HS-27A (cell line): Measurements from ENCODE around the gene CRYGN.

ENCODE experiments used
- DNase-seq: peaks from one replicate; pipeline ENCODE4 v3.0.0-alpha.2; 2012; ENCODE audit warnings: low read depth, missing footprints

Gene CRYGN

GRCh38 chr7:151406886-151407583, 32.9 kb downstream of the CRYGN start:
- no peak for DNase-seq

- no peak for DNase-seq
Measured at GRCh38 chr7:151406051-151406875, 33.7 kb downstream of the CRYGN start.

GRCh38 chr7:151405588-151405987, 34.4 kb downstream of the CRYGN start:
- DNase-seq = no peak

GRCh38 chr7:151405056-151405455, 34.9 kb downstream of the CRYGN start:
- no peak for DNase-seq

GRCh38 chr7:151404216-151405011, 35.5 kb downstream of the CRYGN start:
- DNase-seq = no peak

- no peak for DNase-seq
Measured at GRCh38 chr7:151403764-151404163, 36.2 kb downstream of the CRYGN start.

- no peak for DNase-seq
Measured at GRCh38 chr7:151402029-151402835, 37.7 kb downstream of the CRYGN start.

GRCh38 chr7:151400626-151401315, 39.2 kb downstream of the CRYGN start:
- no peak for DNase-seq

GRCh38 chr7:151399906-151400305, 40.0 kb downstream of the CRYGN start:
- no peak for DNase-seq

GRCh38 chr7:151399305-151399601, 40.7 kb downstream of the CRYGN start:
- DNase-seq = no peak

GRCh38 chr7:151398446-151399304, 41.3 kb downstream of the CRYGN start:
- no peak for DNase-seq

GRCh38 chr7:151397026-151397425, 42.9 kb downstream of the CRYGN start:
- no peak for DNase-seq

- DNase-seq = no peak
Measured at GRCh38 chr7:151396328-151396970, 43.5 kb downstream of the CRYGN start.

- no peak for DNase-seq
Measured at GRCh38 chr7:151395036-151395367, 44.9 kb downstream of the CRYGN start.

GRCh38 chr7:151394076-151395035, 45.6 kb downstream of the CRYGN start:
- no peak for DNase-seq

- no peak for DNase-seq
Measured at GRCh38 chr7:151393031-151393977, 46.6 kb downstream of the CRYGN start.

- DNase-seq = no peak
Measured at GRCh38 chr7:151392426-151392825, 47.5 kb downstream of the CRYGN start.

- DNase-seq = no peak
Measured at GRCh38 chr7:151392002-151392401, 47.9 kb downstream of the CRYGN start.
